Uterus (tissue), 4 donors: ENCODE data around the gene ZSWIM6. TPM values are rescaled to one million over a fixed set of nuclear protein-coding genes. Genes with fewer than 3 reads are reported as not detected.

Source experiments
- DNase-seq, 2 donors: peaks; one replicate each; pipeline ENCODE4 v3.0.0-alpha.2; 2019 to 2020
- H3K27ac ChIP-seq, 2 donors: fragments of 200-600 bp; sonication (generic); 1 replicate in 1 of 2; 2 replicates in 1 of 2; pipeline ENCODE4 v1.5.1; 2016 to 2018
- H3K27me3 ChIP-seq, 2 donors: fragments of 200-600 bp; sonication (generic); one replicate each; pipeline ENCODE4 v1.5.1; 2018 to 2019; ENCODE audit warnings: control low read depth in 1 of 2
- H3K36me3 ChIP-seq, 2 donors: fragments of 200-600 bp; sonication (generic); one replicate each; pipeline ENCODE4 v1.5.1; 2019; ENCODE audit warnings: control low read depth in 1 of 2
- H3K4me1 ChIP-seq, 2 donors: fragments of 200-600 bp; sonication (generic); one replicate each; pipeline ENCODE4 v1.5.1; 2018 to 2019; ENCODE audit warnings: control low read depth in 1 of 2
- H3K4me3 ChIP-seq, 2 donors: fragments of 200-600 bp; sonication (generic); 1 replicate in 1 of 2; 2 replicates in 1 of 2; pipeline ENCODE4 v1.5.1; 2018 to 2019; ENCODE audit warnings: mild to moderate bottlenecking in 1 of 2
- H3K9me3 ChIP-seq, 2 donors: fragments of 200-600 bp; sonication (generic); one replicate each; pipeline ENCODE4 v1.5.1; 2019; ENCODE audit warnings: control low read depth in 1 of 2
- POLR2A ChIP-seq, 2 donors: fragments of 450-650 bp; IDR thresholded peaks; one replicate each; pipeline ENCODE4 v1.6.1; 2016; ENCODE audit warnings: antibody characterized with exemption in 2 of 2, mild to moderate bottlenecking in 1 of 2, moderate library complexity in 1 of 2
- intact Hi-C: fragments of 100-400 bp; cut with DNase I; formaldehyde crosslinking; loops from one replicate; pipeline ENCODE4 v1.15.1; 2023; ENCODE audit warnings: low total_unique reads
- total RNA-seq, 4 donors: library from RNA; depleted of rRNA in 3 of 4; stranded (reverse); fragments of >200 nt in 3 of 4; gene quantifications; one replicate each; pipeline versions ENCODE4 v1.1.0 to v1.2.4, GENCODE V29; 2014 to 2023
- TF ChIP-seq, protein P1 (sequence below), 4 experiments: fragments of 200-600 bp in 2 of 4; fragments of 450-650 bp in 2 of 4; sonication (generic) in 2 of 4; IDR thresholded peaks; one replicate each; pipeline ENCODE4 v1.5.1; 2016 to 2019; ENCODE audit warnings: antibody characterized with exemption in 4 of 4, mild to moderate bottlenecking in 2 of 4, moderate library complexity in 1 of 4
- donor health status: DM: yes; HTN: yes; CAD: no.

The ZSWIM6 gene
- total RNA-seq, 4 donors from 2014 or later, result 4.1 to 14.8 (median 11.1) TPM

DNA sequence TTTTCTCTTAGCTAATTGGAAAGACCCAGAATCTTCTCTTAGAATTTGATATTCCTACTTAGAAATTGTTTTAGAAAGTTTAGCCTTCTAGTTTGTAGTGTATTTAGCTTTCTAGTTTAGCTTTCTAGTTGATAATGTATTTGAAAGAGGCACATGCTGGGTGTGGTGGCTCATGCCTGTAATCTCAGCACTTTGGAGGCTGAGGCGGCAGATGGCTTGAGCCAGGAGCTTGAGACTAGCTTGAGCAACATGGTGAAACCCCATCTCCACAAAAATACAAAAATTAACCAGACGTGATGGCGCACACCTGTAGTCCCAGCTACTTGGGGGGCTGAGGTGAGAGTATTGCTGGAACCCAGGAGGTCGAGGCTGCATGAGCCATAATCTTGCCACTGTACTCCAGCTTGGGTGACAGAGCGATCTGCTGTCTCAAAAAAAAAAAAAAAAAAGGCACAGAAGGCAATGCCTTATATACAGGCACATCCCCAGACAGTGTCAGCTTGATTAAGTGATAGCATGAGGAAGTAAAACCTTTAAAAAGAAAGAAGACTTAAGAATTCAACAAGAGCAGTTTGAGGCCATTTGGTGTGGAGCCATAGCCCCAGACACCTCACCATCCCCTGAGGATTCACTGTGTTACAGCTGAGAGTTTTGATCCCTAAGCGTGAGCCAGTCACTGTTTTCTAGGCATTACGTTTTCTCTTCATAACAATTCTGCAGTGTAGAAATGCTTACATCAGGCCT is 34.6 kb downstream of the ZSWIM6 start:
- Histone ChIP-seq H3K36me3 (no peaks in the 10 kb centered on the region), H3K27me3 (no peaks in the 10 kb centered on the region), H3K4me1 (no peaks in the 10 kb centered on the region), H3K9me3 (no peaks in the 10 kb centered on the region), H3K4me3 (no peak overlapping the region), H3K27ac (no peak overlapping the region)
- TF ChIP-seq, protein P1, sequence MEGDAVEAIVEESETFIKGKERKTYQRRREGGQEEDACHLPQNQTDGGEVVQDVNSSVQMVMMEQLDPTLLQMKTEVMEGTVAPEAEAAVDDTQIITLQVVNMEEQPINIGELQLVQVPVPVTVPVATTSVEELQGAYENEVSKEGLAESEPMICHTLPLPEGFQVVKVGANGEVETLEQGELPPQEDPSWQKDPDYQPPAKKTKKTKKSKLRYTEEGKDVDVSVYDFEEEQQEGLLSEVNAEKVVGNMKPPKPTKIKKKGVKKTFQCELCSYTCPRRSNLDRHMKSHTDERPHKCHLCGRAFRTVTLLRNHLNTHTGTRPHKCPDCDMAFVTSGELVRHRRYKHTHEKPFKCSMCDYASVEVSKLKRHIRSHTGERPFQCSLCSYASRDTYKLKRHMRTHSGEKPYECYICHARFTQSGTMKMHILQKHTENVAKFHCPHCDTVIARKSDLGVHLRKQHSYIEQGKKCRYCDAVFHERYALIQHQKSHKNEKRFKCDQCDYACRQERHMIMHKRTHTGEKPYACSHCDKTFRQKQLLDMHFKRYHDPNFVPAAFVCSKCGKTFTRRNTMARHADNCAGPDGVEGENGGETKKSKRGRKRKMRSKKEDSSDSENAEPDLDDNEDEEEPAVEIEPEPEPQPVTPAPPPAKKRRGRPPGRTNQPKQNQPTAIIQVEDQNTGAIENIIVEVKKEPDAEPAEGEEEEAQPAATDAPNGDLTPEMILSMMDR (IDR thresholded peaks at IDR 0.05), result no peak
- no peak for TF ChIP-seq POLR2A (IDR thresholded peaks at IDR 0.05)
- no peak for DNase-seq
- intact Hi-C loops, result no loop called here

GRCh38 chr5:61370506-61370905 is 38.4 kb downstream of the ZSWIM6 start:
- Histone ChIP-seq H3K4me1 (no peaks in the 10 kb centered on the region), H3K36me3 (no peaks in the 10 kb centered on the region), H3K4me3 (no peak overlapping the region), H3K27ac (no peak overlapping the region), H3K27me3 (no peaks in the 10 kb centered on the region), H3K9me3 (no peaks in the 10 kb centered on the region)
- TF ChIP-seq POLR2A (IDR thresholded peaks at IDR 0.05), result no peak
- TF ChIP-seq, protein P1 (IDR thresholded peaks at IDR 0.05), result no peak
- intact Hi-C loops, result no loop called here
- DNase-seq, result no peak

GRCh38 chr5:61371474-61371873 is 39.4 kb downstream of the ZSWIM6 start:
- no peak for DNase-seq
- intact Hi-C loops, result no loop called here
- Histone ChIP-seq H3K9me3 (no peaks in the 10 kb centered on the region), H3K4me3 (no peak overlapping the region), H3K27ac (no peak overlapping the region), H3K4me1 (no peaks in the 10 kb centered on the region), H3K36me3 (no peaks in the 10 kb centered on the region), H3K27me3 (no peaks in the 10 kb centered on the region)
- TF ChIP-seq POLR2A (IDR thresholded peaks at IDR 0.05), result no peak
- TF ChIP-seq, protein P1 (IDR thresholded peaks at IDR 0.05), result no peak

GRCh38 chr5:61379677-61380076 is 47.6 kb downstream of the ZSWIM6 start:
- intact Hi-C loops, result no loop called here
- Histone ChIP-seq H3K36me3 (no peaks in the 10 kb centered on the region), H3K27ac (no peak overlapping the region), H3K4me1 (no peaks in the 10 kb centered on the region), H3K9me3 (no peaks in the 10 kb centered on the region), H3K4me3 (no peak overlapping the region), H3K27me3 (no peaks in the 10 kb centered on the region)
- no peak for DNase-seq
- TF ChIP-seq, protein P1 (IDR thresholded peaks at IDR 0.05), result no peak

DNA sequence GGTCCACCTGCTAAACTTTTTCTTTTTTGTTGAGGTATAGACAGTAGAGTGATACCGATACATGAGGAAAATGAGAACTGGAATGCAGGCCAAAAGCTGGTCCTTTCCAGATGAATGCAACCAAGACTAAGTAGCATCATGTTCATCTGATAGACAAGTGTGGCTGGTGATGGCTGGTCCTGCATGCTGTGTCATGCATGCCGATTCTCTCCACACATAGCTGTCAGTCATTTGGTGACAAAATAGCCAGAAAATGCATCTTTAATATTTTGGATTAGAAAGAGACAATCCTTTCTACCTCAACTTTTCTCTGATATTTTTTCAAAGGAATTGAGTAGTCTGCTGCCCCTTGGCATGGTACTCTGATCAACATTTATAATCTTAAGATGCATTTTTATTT is 49.9 kb downstream of the ZSWIM6 start:
- no peak overlapping the region for H3K27ac ChIP-seq
- H3K9me3 ChIP-seq, result no peaks in the 10 kb centered on the region
- DNase-seq, result no peak
- H3K4me3 ChIP-seq, result no peak overlapping the region
- no peaks in the 10 kb centered on the region for H3K36me3 ChIP-seq
- intact Hi-C loops, result no loop called here
- no peaks in the 10 kb centered on the region for H3K27me3 ChIP-seq
- no peaks in the 10 kb centered on the region for H3K4me1 ChIP-seq
- TF ChIP-seq, protein P1 (IDR thresholded peaks at IDR 0.05), result no peak
- no peak for TF ChIP-seq POLR2A (IDR thresholded peaks at IDR 0.05)
